Osteoblast (primary cell): ENCODE data around the gene ZRANB1. TPM values are rescaled to one million over a fixed set of nuclear protein-coding genes. Genes with fewer than 3 reads are reported as not detected.

ENCODE experiments used
- DNase-seq: peaks from one replicate; pipeline ENCODE4 v3.0.0; 2011; ENCODE audit warnings: low spot score, mixed read lengths; ENCODE audit not compliant: insufficient read length; ENCODE audit errors: missing footprints
- H2AFZ ChIP-seq: 2 replicates; pipeline ENCODE4 v1.6.0; 2011; ENCODE audit warnings: mild to moderate bottlenecking, low read length
- H3K27ac ChIP-seq: 2 replicates; pipeline ENCODE4 v1.5.1; 2011; ENCODE audit warnings: mild to moderate bottlenecking, low read depth, low read length, moderate library complexity
- H3K27me3 ChIP-seq: 2 replicates; pipeline ENCODE4 v1.6.0; 2012; ENCODE audit warnings: mild to moderate bottlenecking, control low read depth, inconsistent platforms, low read length, moderate library complexity; ENCODE audit not compliant: insufficient read depth
- H3K36me3 ChIP-seq: 2 replicates; pipeline ENCODE4 v1.5.1; 2011; ENCODE audit warnings: mild to moderate bottlenecking, low read length, control low read depth, moderate library complexity; ENCODE audit not compliant: insufficient read depth
- H3K4me1 ChIP-seq: 2 replicates; pipeline ENCODE4 v1.5.1; 2011; ENCODE audit warnings: mild to moderate bottlenecking, low read length, control low read depth, moderate library complexity; ENCODE audit not compliant: insufficient read depth
- H3K4me2 ChIP-seq: 2 replicates; pipeline ENCODE4 v1.6.0; 2011; ENCODE audit warnings: mild to moderate bottlenecking, low read length; ENCODE audit not compliant: insufficient read depth
- H3K4me3 ChIP-seq: fragments of 200-600 bp; sonication (generic); 3 replicates; pipeline ENCODE4 v1.5.1; 2012; ENCODE audit warnings: mild to moderate bottlenecking, low read length, inconsistent platforms; ENCODE audit not compliant: insufficient read depth
- H3K79me2 ChIP-seq: 2 replicates; pipeline ENCODE4 v1.6.0; 2012; ENCODE audit warnings: mild to moderate bottlenecking, low read length, control low read depth, inconsistent platforms; ENCODE audit not compliant: insufficient read depth
- H3K9me3 ChIP-seq: 2 replicates; pipeline ENCODE4 v1.5.1; 2011; ENCODE audit warnings: low read depth, low read length, control low read depth
- H4K20me1 ChIP-seq: 2 replicates; pipeline ENCODE4 v1.6.0; 2012; ENCODE audit warnings: mild to moderate bottlenecking, low read length, control low read depth; ENCODE audit not compliant: insufficient read depth
- total RNA-seq: library from RNA; depleted of rRNA; stranded (reverse); fragments of >200 nt; gene quantifications from 2 replicates; pipeline ENCODE4 v1.2.3, GENCODE V29; 2012
- TF ChIP-seq, protein P1 (sequence below): IDR thresholded peaks from 2 replicates; pipeline ENCODE4 v1.5.1; 2011; ENCODE audit warnings: mild to moderate bottlenecking, low read depth, low read length, moderate library complexity; ENCODE audit errors: extremely low read depth

ZRANB1 gene
- total RNA-seq, 1 donor, result 34.7 TPM

DNA sequence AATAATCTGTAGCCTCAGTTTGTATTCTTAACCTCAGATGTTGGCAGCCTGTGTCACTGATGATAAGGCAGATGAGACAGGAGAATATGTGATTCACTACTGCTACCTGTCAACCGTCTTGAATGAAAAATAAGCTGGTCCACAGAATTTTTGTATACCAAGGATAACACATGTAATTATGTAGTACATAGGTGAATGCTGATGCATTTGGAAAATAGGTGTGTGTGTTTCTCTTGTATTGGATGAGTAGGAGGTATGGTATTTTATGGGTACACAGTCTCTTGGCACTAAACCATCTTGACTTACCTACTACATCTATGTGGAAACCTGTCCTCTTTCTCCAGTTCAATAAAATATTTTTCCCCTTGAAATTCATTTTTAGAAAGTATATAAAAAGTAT, 20.7 kb upstream of the ZRANB1 start:
- Histone ChIP-seq H3K4me2 (no peak overlapping the region), H3K9me3 (no peaks in the 10 kb centered on the region), H3K4me1 (peaks cover 22% of the 10 kb centered on the region), H4K20me1 (peaks cover 54% of the 10 kb centered on the region), H2AFZ (no peak overlapping the region), H3K27ac (no peak overlapping the region), H3K4me3 (no peak overlapping the region), H3K27me3 (no peaks in the 10 kb centered on the region), H3K79me2 (peaks cover 86% of the 10 kb centered on the region), H3K36me3 (no peaks in the 10 kb centered on the region)
- no peak for DNase-seq
- TF ChIP-seq, protein P1, sequence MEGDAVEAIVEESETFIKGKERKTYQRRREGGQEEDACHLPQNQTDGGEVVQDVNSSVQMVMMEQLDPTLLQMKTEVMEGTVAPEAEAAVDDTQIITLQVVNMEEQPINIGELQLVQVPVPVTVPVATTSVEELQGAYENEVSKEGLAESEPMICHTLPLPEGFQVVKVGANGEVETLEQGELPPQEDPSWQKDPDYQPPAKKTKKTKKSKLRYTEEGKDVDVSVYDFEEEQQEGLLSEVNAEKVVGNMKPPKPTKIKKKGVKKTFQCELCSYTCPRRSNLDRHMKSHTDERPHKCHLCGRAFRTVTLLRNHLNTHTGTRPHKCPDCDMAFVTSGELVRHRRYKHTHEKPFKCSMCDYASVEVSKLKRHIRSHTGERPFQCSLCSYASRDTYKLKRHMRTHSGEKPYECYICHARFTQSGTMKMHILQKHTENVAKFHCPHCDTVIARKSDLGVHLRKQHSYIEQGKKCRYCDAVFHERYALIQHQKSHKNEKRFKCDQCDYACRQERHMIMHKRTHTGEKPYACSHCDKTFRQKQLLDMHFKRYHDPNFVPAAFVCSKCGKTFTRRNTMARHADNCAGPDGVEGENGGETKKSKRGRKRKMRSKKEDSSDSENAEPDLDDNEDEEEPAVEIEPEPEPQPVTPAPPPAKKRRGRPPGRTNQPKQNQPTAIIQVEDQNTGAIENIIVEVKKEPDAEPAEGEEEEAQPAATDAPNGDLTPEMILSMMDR, result no peak

DNA sequence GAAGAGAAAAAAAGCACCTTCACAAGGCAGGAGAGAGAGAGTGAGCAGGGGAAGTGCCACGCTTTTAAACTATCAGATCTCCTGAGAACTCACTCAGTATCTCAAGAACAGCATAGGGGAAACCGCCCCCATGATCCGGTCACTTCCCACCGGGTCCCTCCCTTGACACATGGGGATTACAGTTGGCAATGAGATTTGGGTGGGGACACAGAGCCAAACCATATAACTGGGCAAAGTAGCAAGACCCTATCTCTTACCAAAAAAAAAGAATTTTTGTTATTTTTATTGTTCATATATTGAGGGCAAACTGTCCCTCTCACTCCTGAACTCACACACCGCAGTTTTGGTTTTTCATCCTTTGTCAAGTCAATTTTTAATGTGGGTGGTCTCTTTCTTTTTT, 18.2 kb upstream of the ZRANB1 start:
- Histone ChIP-seq H3K36me3 (peaks cover 4% of the 10 kb centered on the region), H3K27me3 (no peaks in the 10 kb centered on the region), H3K9me3 (no peaks in the 10 kb centered on the region), H3K4me3 (no peak overlapping the region), H2AFZ (no peak overlapping the region), H3K4me2 (peak overlapping the region; percentile 20), H3K79me2 (peaks cover 96% of the 10 kb centered on the region), H3K27ac (peak overlapping the region; percentile 67), H3K4me1 (peaks cover 21% of the 10 kb centered on the region), H4K20me1 (peaks cover 62% of the 10 kb centered on the region)
- DNase-seq, result no peak
- TF ChIP-seq, protein P1, result no peak

DNA sequence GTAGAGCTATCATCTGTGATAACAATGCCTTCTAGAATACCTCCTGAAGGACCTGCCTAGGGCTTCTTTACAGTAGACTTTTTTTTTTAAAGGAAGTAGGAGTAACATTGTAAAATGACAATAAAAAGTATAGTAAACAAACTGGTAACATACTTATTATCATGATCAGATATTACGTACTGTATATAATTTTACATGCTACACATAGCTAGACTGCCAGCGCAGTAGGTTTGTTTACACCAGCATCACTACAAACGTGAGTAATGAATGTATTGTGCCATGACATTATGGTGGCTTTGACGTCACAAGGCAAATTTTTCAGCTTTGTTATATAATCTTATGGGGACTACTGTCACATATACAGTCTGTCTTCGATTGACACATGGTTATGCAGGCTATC, 15.4 kb upstream of the ZRANB1 start:
- DNase-seq, result no peak
- Histone ChIP-seq H4K20me1 (peaks cover 55% of the 10 kb centered on the region), H3K4me1 (peaks cover 8% of the 10 kb centered on the region), H3K4me2 (no peak overlapping the region), H3K9me3 (no peaks in the 10 kb centered on the region), H3K79me2 (peaks cover 98% of the 10 kb centered on the region), H3K4me3 (no peak overlapping the region), H3K36me3 (peaks cover 4% of the 10 kb centered on the region), H3K27me3 (no peaks in the 10 kb centered on the region), H3K27ac (no peak overlapping the region), H2AFZ (no peak overlapping the region)
- TF ChIP-seq, protein P1, result no peak

DNA sequence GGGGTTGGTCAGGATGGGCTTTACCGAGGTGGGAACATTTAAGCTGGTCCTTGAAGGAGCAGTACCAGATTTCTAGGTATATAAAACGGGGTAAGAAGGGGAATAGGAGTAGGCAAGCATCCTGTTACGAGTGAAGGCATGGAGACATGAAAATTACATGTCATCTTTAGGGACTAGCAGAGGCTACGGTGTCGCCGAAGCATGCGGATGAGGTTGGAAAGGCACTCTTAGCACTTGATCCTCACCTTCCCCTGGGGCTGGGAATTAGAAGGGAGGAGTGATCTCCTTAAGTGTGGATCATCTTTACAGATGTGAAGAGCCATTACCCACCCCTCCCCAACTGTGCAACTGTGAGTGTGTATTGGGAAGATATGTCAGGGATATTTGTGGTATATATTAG, 13.8 kb upstream of the ZRANB1 start:
- peaks cover 98% of the 10 kb centered on the region for H3K79me2 ChIP-seq
- H3K27ac ChIP-seq, result no peak overlapping the region
- peaks cover 4% of the 10 kb centered on the region for H3K36me3 ChIP-seq
- TF ChIP-seq, protein P1, result no peak
- H3K4me2 ChIP-seq, result no peak overlapping the region
- peak; percentile 45 for DNase-seq
- no peak overlapping the region for H3K4me3 ChIP-seq
- H3K4me1 ChIP-seq, result peaks cover 8% of the 10 kb centered on the region
- no peaks in the 10 kb centered on the region for H3K9me3 ChIP-seq
- no peak overlapping the region for H2AFZ ChIP-seq
- peaks cover 57% of the 10 kb centered on the region for H4K20me1 ChIP-seq
- no peaks in the 10 kb centered on the region for H3K27me3 ChIP-seq
